HepG2 (cell line): ENCODE data around the gene SIAH1. TPM values are rescaled to one million over a fixed set of nuclear protein-coding genes. Genes with fewer than 3 reads are reported as not detected.

Experiments used
- ARNTL ChIP-seq: sonication (generic); formaldehyde crosslinking; IDR thresholded peaks from 2 replicates; pipeline ENCODE4 v1.4.0; 2020; ENCODE audit warnings: mild to moderate bottlenecking, missing genetic modification reagents
- BCL6 ChIP-seq: IDR thresholded peaks from 2 replicates; pipeline ENCODE4 v1.6.1; 2016; ENCODE audit warnings: missing genetic modification reagents, missing compliant biosample characterization
- DR1 ChIP-seq: sonication (generic); formaldehyde crosslinking; IDR thresholded peaks from 2 replicates; pipeline ENCODE4 v1.8.0; 2021; ENCODE audit warnings: mild to moderate bottlenecking, missing genetic modification reagents, inconsistent platforms
- ELF4 ChIP-seq: sonication (generic); formaldehyde crosslinking; IDR thresholded peaks from 2 replicates; pipeline ENCODE4 v1.5.0; 2020; ENCODE audit warnings: missing genetic modification reagents, mild to moderate bottlenecking, moderate library complexity, borderline replicate concordance
- FOXA1 ChIP-seq, 2 experiments: fragments of 450-650 bp in 1 of 2; sonication (generic) in 1 of 2; formaldehyde crosslinking in 1 of 2; IDR thresholded peaks; 2 replicates each; pipeline versions ENCODE4 v1.4.0 to v1.6.1; 2016 to 2020; ENCODE audit warnings: missing genetic modification reagents in 1 of 2
- HIVEP1 ChIP-seq: sonication (generic); formaldehyde crosslinking; IDR thresholded peaks from 2 replicates; pipeline ENCODE4 v1.4.0; 2020; ENCODE audit warnings: mild to moderate bottlenecking, missing genetic modification reagents
- LBX2 ChIP-seq: sonication (generic); formaldehyde crosslinking; IDR thresholded peaks from 2 replicates; pipeline ENCODE4 v1.5.0; 2020; ENCODE audit warnings: missing genetic modification reagents, mild to moderate bottlenecking, borderline replicate concordance
- MED1 ChIP-seq: sonication (generic); formaldehyde crosslinking; IDR thresholded peaks from 2 replicates; pipeline ENCODE4 v1.4.0; 2020; ENCODE audit warnings: missing genetic modification reagents
- MLX ChIP-seq: IDR thresholded peaks from 2 replicates; pipeline ENCODE4 v1.6.1; 2016
- SAP130 ChIP-seq: IDR thresholded peaks from 2 replicates; pipeline ENCODE4 v1.6.1; 2016; ENCODE audit warnings: low read depth
- SNAPC2 ChIP-seq: sonication (generic); formaldehyde crosslinking; IDR thresholded peaks from 2 replicates; pipeline ENCODE4 v1.8.1; 2022; ENCODE audit warnings: mild to moderate bottlenecking, missing genetic modification reagents
- SNAPC4 ChIP-seq: sonication (generic); formaldehyde crosslinking; IDR thresholded peaks from 2 replicates; pipeline ENCODE4 v1.4.0; 2020; ENCODE audit warnings: mild to moderate bottlenecking, missing genetic modification reagents
- SOX13 ChIP-seq, 3 experiments: fragments of 450-650 bp in 1 of 3; sonication (generic) in 1 of 3; formaldehyde crosslinking in 1 of 3; IDR thresholded peaks in 2 of 3; conservative IDR thresholded peaks in 1 of 3; 2 replicates each; pipeline versions ENCODE4 v1.5.0 to v1.6.1; 2016 to 2020; ENCODE audit warnings: antibody characterized with exemption in 1 of 3, mild to moderate bottlenecking in 1 of 3, missing compliant biosample characterization in 1 of 3, missing genetic modification reagents in 1 of 3, moderate library complexity in 1 of 3
- ZFYVE20 ChIP-seq: sonication (generic); formaldehyde crosslinking; IDR thresholded peaks from 2 replicates; pipeline ENCODE4 v1.8.0; 2023; ENCODE audit warnings: low read depth, mild to moderate bottlenecking, moderate library complexity, missing genetic modification reagents, borderline replicate concordance
- ZNF264 ChIP-seq: sonication (generic); formaldehyde crosslinking; IDR thresholded peaks from 2 replicates; pipeline ENCODE4 v1.4.0; 2020; ENCODE audit warnings: missing genetic modification reagents
- ZNF34 ChIP-seq: sonication (generic); formaldehyde crosslinking; IDR thresholded peaks from 2 replicates; pipeline ENCODE4 v1.4.0; 2020; ENCODE audit warnings: mild to moderate bottlenecking, missing genetic modification reagents, borderline replicate concordance
- ZNF598 ChIP-seq: sonication (generic); formaldehyde crosslinking; IDR thresholded peaks from 2 replicates; pipeline ENCODE4 v1.5.1; 2020; ENCODE audit warnings: mild to moderate bottlenecking, missing genetic modification reagents, borderline replicate concordance
- ZNF720 ChIP-seq: sonication (generic); formaldehyde crosslinking; IDR thresholded peaks from 2 replicates; pipeline ENCODE4 v1.4.0; 2020; ENCODE audit warnings: missing genetic modification reagents
- ZNF749 ChIP-seq: sonication (generic); formaldehyde crosslinking; IDR thresholded peaks from 2 replicates; pipeline ENCODE4 v1.8.0; 2022; ENCODE audit warnings: mild to moderate bottlenecking, missing genetic modification reagents, moderate library complexity, borderline replicate concordance
- ZNF841 ChIP-seq: sonication (generic); formaldehyde crosslinking; IDR thresholded peaks from 2 replicates; pipeline ENCODE4 v1.8.1; 2023; ENCODE audit warnings: missing genetic modification reagents, borderline replicate concordance
- ZSCAN21 ChIP-seq: sonication (generic); formaldehyde crosslinking; IDR thresholded peaks from 2 replicates; pipeline ENCODE4 v1.8.0; 2022; ENCODE audit warnings: mild to moderate bottlenecking, missing genetic modification reagents, moderate library complexity, borderline replicate concordance
- ZSCAN22 ChIP-seq: sonication (generic); formaldehyde crosslinking; IDR thresholded peaks from 2 replicates; pipeline ENCODE4 v1.4.0; 2020; ENCODE audit warnings: mild to moderate bottlenecking, missing genetic modification reagents
- polyA plus RNA-seq, 8 experiments: library from polyadenylated mRNA; depleted of rRNA in 3 of 8; stranded (reverse) in 7 of 8; unstranded in 1 of 8; fragments of >200 nt; fragmentation: Illumina TruSeq in 4 of 8; extraction: Trizol in 4 of 8; gene quantifications; 2 replicates each; pipeline versions ENCODE4 v1.2.1 to v1.2.3, GENCODE V29; 2011 to 2016; ENCODE audit warnings: low read depth in 4 of 8, missing spikeins in 1 of 8, mixed read lengths in 1 of 8; ENCODE audit not compliant: insufficient read depth in 1 of 8
- total RNA-seq, 5 experiments: library from RNA; depleted of rRNA; stranded (reverse); fragments of >200 nt; fragmentation: Illumina TruSeq; extraction: Trizol; gene quantifications; 2 replicates each; pipeline ENCODE4 v1.2.3, GENCODE V29; 2016; ENCODE audit warnings: low read depth in 1 of 5

Gene SIAH1
- total and polyA plus RNA-seq, 2 of the 13 experiments (the other 11 are each of a cell fraction or from before 2014, with no cell fraction given) = 16.0 to 28.6 TPM

- no peak for TF ChIP-seq ZNF841
- peak; percentile 64 for TF ChIP-seq SAP130
- TF ChIP-seq ELF4 (CRISPR knock-in tag) = 0 out of 2 replicates have a peak, but pooled peaks have one; percentile 39
- TF ChIP-seq ZSCAN22 (CRISPR knock-in tag) = no peak
- TF ChIP-seq HIVEP1 (CRISPR knock-in tag) = no peak
- TF ChIP-seq ZNF264 (CRISPR knock-in tag) = peak; percentile 29; the same call in 1 of the 2 replicates
- TF ChIP-seq BCL6 (CRISPR knock-in tag) = 0 out of 2 replicates have a peak, but pooled peaks have one; percentile 39
- no peak for TF ChIP-seq SNAPC2 (CRISPR knock-in tag)
- no peak for TF ChIP-seq ZNF598 (CRISPR knock-in tag)
- no peak for TF ChIP-seq ZNF749 (CRISPR knock-in tag)
- no peak for TF ChIP-seq ZNF720 (CRISPR knock-in tag)
- TF ChIP-seq ARNTL (CRISPR knock-in tag) = no peak
- no peak for TF ChIP-seq FOXA1 (IDR thresholded peaks at IDR 0.05)
- TF ChIP-seq FOXA1 (CRISPR knock-in tag; IDR thresholded peaks at IDR 0.05) = 0 out of 2 replicates have a peak, but pooled peaks have one; percentile 14
- no peak for TF ChIP-seq DR1 (CRISPR knock-in tag)
- TF ChIP-seq ZNF34 (CRISPR knock-in tag) = no peak
- TF ChIP-seq SNAPC4 (CRISPR knock-in tag) = 0 out of 2 replicates have a peak, but pooled peaks have one; percentile 50
- peak; percentile 47 for TF ChIP-seq MED1
- TF ChIP-seq SOX13 (IDR thresholded peaks at IDR 0.05) = no peak
- no peak; a peak in 1 of 4 replicates for TF ChIP-seq SOX13 (CRISPR knock-in tag; conservative IDR thresholded peaks at IDR 0.05 in 1 of 2, IDR thresholded peaks at IDR 0.05 in 1 of 2)
- TF ChIP-seq ZSCAN21 (CRISPR knock-in tag) = no peak
- no peak for TF ChIP-seq LBX2 (CRISPR knock-in tag)
- TF ChIP-seq ZFYVE20 = no peak
- no peak for TF ChIP-seq MLX (CRISPR knock-in tag)
Measured at GRCh38 chr16:48366165-48367093, 18.8 kb downstream of the SIAH1 start (continued).
